Fibroblast of skin of left biceps (primary cell): Measurements from ENCODE around the gene OXER1.
"Not testable (repeated sequence)": the region's sequence is repeated elsewhere in the genome, so short reads cannot be mapped to it uniquely, and the experiment has no call there.

ENCODE experiments used
- DNase-seq, 2 experiments: peaks; one replicate each; pipeline ENCODE4 v3.0.0-alpha.2; 2013; ENCODE audit warnings: low read depth in 2 of 2

OXER1 gene

GRCh38 chr2:42752314-42752713, 11.6 kb downstream of the OXER1 start:
- no peak for DNase-seq

- no peak for DNase-seq
Observed at GRCh38 chr2:42748840-42749239, 15.1 kb downstream of the OXER1 start.

GRCh38 chr2:42747422-42747821, 16.5 kb downstream of the OXER1 start:
- no peak for DNase-seq

- DNase-seq: no peak
Observed at GRCh38 chr2:42744545-42745082, 19.3 kb downstream of the OXER1 start.

GRCh38 chr2:42743659-42743990, 20.3 kb downstream of the OXER1 start:
- DNase-seq: no peak

GRCh38 chr2:42742740-42743658, 20.9 kb downstream of the OXER1 start:
- no peak for DNase-seq

GRCh38 chr2:42741140-42741539, 22.8 kb downstream of the OXER1 start:
- no peak for DNase-seq

GRCh38 chr2:42736598-42737322, 27.2 kb downstream of the OXER1 start:
- no peak for DNase-seq

GRCh38 chr2:42733852-42734251, 30.1 kb downstream of the OXER1 start:
- no peak for DNase-seq

- not testable (repeated sequence) for DNase-seq
Observed at GRCh38 chr2:42731316-42731715, 32.6 kb downstream of the OXER1 start.

GRCh38 chr2:42726680-42727079, 37.3 kb downstream of the OXER1 start:
- DNase-seq: no peak

GRCh38 chr2:42725657-42726056, 38.3 kb downstream of the OXER1 start:
- no peak for DNase-seq

GRCh38 chr2:42724886-42725285, 39.0 kb downstream of the OXER1 start:
- DNase-seq: no peak

GRCh38 chr2:42723465-42723864, 40.5 kb downstream of the OXER1 start:
- DNase-seq: no peak

GRCh38 chr2:42722320-42723190, 41.4 kb downstream of the OXER1 start:
- DNase-seq: peak; percentile 51 to 53

- DNase-seq: no peak
Observed at GRCh38 chr2:42721898-42722297, 42.0 kb downstream of the OXER1 start.

- DNase-seq: no peak
Observed at GRCh38 chr2:42714686-42715085, 49.2 kb downstream of the OXER1 start.

- DNase-seq: no peak
Observed at GRCh38 chr2:42713920-42714319, 50.0 kb downstream of the OXER1 start.

GRCh38 chr2:42712934-42713333, 51.0 kb downstream of the OXER1 start:
- no peak for DNase-seq
